DMS153 (cell line): ENCODE results near the gene SSNA1.

ENCODE experiments used
- DNase-seq: peaks from one replicate; lab custom pipeline; 2025; lab: John Stamatoyannopoulos, UW

Gene SSNA1

DNA sequence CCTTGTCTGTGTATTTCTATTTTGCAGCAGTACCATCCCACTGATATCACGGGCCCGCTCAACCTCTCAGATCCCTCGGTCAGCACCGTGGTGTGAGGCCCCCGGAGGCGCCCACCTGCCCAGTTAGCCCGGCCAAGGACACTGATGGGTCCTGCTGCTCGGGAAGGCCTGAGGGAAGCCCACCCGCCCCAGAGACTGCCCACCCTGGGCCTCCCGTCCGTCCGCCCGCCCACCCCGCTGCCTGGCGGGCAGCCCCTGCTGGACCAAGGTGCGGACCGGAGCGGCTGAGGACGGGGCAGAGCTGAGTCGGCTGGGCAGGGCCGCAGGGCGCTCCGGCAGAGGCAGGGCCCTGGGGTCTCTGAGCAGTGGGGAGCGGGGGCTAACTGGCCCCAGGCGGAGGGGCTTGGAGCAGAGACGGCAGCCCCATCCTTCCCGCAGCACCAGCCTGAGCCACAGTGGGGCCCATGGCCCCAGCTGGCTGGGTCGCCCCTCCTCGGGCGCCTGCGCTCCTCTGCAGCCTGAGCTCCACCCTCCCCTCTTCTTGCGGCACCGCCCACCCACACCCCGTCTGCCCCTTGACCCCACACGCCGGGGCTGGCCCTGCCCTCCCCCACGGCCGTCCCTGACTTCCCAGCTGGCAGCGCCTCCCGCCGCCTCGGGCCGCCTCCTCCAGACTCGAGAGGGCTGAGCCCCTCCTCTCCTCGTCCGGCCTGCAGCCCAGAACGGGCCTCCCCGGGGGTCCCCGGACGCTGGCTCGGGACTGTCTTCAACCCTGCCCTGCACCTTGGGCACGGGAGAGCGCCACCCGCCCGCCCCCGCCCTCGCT is 20.5 kb upstream of the SSNA1 start:
- no peak for DNase-seq

DNA sequence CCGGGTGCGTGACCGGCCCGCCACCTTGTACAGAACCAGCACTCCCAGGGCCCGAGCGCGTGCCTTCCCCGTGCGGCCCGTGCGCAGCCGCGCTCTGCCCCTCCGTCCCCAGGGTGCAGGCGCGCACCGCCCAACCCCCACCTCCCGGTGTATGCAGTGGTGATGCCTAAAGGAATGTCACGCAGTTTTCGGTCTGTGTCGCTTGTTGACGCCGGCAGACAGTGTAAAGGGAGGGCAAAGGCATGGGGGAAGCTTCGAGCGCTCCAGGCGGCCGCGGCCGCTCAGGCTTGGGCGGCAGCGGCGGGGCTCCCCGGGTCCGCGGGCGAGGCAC is 19.9 kb upstream of the SSNA1 start:
- no peak for DNase-seq

DNA sequence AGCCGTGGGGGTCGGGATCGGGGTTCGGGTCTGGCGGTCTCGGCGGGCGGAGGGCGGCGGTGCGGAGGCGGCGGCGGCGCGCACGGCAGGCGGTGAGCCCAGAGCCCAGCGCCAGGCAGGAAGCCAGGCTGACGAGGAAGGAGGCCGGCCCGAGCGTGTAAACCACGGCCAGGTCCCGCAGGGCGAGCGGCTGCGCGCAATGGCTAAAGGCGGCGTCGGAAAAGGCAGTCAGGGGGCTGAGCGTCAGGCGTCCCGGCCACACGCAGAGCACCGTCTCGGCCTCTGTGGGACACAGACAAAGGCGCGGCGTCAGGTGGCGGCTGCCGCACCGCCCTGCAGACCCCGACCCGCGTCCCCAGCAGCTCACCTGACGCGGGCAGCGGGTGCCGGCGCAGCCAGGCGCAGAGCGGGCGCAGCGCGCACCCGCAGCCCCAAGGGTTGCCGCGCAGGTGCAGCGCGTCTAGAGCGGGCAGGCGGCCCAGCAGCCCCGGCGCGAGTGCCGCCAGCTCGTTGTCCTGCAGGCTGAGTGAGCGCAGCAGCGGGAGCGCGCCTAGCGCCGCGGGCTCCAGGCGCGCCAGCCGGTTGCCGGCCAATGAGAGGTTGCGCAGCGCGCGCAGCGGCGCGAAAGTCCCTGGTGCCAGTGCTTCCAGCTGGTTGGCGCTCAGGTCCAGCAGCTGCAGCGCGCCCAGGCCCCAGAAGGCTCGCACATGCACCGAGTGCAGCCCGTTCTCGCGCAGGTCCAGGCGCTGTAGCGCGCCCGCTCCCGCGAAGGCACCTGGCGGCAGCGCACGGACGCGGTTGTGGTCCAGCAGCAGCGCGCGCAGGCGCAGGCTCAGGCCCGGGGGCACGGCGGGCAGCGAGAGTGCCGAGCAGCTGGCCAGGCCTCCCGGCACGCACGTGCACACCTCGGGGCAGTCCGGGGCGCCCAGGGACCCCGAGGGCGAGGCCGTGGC is 19.3 kb upstream of the SSNA1 start:
- DNase-seq, result peak; percentile 44

DNA sequence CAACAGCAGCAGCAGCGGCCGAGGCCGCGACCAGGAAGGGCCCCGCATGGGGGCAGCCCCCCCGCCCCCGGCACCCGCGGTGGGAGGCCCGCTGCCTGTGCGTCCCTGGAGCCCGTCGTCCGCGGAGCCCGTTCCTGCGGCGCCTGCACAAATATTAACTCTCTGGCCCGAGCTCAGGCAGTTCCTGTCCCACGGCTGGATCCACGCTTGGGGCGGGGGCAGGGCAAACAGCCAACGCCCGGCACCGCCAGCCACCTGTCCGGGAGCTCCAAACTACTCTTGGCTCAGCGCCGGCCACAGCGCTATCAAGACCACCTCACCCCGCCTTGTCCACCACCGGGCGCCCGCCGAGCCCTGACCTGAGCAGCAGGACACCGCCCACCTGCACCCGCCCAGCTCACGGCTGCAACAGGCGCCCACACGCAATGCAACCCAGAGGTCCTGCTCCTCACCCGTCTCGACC is 18.5 kb upstream of the SSNA1 start, which contains the start of gene LRRC26:
TSS of gene LRRC26 (minus strand) at position 156 of the 463 bp plus-strand sequence. CDS start at position 48, 108 bp downstream.
- no peak for DNase-seq

DNA sequence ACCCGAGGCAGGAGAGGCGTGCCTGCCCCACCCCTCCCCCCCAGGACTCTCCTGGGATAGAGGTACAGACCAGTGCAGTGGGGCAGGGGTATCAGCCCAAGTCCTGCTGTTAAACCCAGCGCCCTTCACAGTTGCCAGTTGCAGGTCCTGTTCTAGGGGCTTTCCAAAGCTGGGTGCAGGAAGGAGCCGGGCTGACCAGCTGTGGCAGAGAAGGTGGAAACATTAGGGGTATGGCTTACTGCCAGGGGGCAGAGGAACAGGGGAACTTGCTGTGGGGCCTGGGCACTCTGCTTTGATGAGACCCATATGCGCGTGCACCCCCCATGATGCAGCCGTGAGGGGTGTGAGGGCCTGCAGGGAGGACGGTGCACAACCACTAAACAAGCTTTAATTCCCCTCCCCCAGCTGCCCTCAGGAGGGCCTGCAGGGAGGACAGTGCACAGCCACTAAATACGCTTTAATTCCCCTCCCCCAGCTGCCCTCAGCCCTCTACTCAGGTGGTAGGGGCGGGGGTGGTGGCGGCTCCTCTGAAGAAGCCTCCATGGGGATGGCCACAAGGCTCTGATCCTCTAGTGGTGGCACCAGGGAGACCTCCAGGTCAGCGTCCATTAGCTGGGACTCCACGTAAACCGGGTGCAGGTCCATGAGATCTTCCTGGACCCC is 17.9 kb upstream of the SSNA1 start:
- no peak for DNase-seq

DNA sequence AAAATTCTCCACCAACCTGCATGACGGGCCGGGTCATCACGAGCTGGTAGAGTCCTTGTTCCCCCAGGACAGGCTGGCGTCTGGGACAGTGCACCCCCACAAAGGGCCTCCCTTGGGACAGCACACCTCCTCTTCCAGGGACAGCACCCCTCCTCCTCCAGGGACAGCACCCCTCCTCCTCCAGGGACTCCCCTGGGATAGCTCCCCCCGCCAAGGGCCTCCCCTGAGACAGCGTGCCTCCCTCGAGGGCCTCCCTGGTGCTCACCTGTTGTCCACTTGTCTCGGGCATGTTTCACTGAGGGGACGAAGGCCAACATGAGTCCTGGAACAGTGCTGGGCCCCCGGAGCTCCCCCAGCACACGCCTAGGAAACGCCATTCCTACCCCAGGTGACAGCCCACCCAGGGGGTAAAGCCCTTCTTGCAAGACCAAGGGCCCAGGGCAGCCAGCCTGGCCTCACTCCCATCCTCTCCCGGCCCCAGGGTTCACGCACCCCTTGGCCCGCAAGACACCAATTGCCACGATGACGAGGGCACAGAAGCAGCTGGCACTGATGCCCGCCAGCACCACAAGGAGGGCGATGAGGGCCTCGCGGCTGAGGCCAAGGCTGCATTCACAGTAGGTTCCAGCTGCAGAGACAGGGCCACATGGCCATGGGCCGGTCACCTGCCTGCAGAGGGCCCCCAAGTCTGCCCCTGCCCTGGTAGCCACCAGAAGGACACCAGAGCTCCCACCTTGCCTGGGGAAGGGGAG is 17.2 kb upstream of the SSNA1 start:
- no peak for DNase-seq

DNA sequence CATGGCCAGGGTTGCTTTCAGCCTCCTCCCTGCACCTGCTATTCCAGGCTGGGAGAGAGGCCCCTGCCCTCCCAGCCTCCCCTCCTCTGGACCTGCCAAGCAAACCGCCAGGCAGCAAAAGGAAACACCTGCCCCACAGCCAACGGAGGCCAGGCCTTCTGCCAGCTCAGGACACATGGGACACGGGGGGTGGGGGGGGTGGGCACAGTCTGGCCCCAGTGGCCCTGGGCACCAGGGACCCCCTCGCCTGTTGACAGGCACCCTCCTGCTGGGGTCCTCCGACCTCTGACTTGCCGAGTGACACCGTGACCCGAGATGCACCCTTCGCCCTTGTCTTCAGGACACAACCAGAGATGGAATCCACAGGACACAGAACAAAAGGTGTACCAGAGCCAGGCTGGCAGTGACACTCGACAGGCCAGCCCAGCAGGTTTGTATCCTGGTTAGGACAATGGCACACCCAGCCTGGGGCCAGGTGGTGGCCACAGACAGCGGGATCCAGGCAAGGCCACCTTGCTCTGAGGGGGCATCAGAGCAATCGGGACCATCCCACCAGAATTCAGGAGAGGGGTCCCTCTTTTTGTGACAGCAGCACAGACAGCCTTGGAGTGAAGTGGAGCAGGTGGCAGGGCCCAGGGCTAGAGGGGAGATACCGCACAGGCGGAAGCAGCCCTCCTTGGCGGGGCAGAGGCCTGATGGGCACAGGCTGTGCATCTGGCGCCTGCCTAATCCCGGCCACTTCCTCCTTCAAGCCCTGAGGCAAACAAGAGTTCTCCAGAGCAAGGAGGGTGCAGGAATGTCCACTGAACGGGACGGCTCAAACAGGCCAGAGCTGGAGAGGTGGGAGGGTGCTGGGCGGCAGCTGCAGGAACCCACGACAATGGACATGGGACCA is 15.3 kb upstream of the SSNA1 start:
- no peak for DNase-seq

DNA sequence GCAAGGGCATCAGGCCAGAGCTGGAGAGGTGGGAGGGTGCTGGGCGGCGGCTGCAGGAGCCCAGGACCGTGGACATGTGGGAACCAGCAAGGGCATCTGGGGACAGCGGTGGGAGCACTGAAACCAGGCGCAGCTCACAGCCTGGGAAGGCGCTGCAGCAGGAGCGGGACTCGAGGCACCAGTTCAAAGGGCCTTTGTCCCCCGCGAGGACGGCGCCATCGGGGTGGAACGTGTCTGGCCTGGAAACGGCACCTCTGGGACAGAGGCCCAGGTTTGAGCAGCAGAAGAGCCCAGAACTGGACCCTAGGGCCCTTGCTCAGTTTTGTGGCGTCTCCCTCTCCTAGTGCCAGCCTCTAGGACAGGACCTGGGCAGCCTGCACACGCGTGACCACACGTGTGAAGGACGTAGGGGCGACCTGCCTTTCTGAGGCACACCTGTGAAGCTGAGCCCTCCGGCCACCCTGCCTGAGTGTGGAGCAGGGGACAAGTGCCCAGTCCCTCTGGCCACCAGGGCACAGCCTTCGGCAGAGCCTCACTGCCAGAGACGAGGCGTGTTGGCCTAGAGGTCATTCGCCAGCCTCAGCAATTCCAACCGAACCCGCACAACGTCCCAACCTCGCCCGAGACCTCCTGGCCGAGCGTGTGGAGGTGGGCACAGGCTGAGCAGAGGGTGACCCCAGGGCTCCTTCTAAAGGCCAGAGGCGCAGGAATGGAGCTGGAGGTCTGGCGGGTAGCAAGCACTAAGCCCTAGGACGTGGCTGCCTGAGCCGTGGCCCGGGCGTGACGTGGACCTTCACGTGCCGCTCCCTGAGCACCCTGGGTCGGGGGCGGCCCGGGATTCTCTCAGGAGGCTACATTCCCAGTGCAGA is 14.4 kb upstream of the SSNA1 start:
- DNase-seq, result no peak

DNA sequence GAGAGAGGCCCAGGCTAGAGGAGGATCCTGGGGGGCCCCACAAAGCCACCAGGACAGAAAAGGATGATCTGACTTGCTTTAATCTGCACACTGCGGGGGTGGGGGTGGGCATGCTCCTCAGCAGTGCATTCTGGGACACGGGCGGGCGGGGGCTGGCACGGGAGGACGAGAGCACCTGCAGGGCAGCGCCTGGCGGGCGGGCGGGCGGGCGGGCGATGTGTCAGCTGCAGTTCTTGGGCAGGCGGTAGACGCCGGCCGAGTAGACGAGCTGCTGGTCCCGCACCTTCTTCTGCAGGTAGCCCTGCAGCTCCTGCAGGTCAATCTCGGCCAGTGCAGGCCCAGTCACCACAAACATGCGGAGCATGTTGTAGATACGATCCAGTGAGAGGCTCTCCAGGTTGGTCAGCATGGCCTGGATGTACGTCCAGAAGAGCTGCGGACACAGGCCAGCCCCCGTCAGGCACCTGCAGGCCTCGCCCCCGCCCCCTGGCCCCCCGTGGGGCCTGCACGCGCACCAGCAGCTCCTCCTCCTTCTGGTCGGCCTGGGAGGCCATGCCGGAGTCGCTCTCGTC is 13.7 kb upstream of the SSNA1 start:
- DNase-seq, result no peak

DNA sequence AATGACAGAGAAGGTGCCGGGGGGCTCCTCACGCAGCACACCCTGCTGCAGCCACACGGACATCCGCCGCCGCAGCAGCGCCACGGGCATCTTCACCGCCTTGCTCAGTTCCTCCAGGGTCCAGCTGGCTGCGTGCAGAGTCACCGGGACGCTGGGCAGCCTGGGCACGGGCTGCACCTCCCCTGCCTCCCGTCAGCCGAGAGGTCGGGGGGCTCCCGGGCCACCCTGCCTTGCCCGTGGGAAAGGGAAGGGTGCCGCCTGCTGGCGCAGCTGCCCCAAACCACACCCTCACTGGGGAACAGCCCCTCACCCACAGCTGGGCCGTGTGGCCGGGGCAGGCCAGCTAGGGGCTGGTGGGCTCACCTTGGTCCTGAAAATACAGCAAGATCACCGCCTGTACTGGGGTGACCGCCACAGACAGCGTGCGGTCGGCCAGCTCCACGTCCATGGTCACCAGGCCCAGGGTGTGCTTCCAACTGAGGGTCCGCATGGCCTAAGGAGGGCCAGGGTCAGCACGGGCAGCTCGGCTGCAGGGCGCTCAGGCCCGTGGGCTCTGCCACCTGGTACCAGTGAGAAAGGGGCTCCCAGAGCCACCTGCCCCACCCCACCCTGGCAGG is 13.0 kb upstream of the SSNA1 start:
- DNase-seq, result no peak

DNA sequence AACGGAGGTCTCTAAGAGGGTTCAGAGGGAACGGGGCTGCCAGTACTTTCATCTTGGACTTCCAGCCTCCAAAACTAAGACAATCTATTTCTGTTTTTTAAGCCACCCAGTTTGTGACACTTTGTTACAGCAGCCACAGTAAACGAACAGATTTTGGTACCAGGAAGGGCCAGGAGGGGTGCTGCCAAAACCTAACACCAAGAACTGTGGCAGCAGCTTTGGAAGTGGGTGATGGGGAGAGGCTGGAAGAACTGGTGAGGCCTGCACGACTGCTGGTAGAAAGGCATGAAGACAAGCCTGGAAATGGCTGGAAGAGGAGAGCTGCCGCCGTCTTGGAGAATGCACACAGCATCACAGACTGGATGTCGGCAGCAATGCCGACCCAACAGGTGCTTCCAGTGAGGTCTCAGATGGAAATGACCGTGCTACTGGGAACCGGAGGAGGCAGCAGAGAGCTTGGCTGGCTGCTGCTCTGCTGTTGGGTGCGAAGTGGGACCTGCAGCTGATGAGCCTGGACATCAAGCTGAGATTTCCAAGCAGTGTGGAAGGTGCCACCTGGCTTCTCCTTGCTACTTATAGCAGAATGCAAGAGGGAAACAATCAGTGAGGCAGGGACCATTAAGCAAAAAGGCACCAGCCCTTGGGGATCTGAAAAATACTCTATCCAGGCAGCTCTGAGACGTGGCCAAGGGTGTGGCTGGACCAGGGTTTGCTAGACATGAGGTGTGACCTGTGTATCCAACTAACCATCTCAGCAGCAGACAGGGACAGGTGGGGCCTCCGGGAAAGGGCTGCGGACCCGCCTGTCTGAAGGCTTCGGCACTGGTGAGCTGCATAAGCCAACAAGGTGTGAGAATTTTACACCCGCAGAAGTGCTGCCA is 11.9 kb upstream of the SSNA1 start:
- DNase-seq, result peak; percentile 16

DNA sequence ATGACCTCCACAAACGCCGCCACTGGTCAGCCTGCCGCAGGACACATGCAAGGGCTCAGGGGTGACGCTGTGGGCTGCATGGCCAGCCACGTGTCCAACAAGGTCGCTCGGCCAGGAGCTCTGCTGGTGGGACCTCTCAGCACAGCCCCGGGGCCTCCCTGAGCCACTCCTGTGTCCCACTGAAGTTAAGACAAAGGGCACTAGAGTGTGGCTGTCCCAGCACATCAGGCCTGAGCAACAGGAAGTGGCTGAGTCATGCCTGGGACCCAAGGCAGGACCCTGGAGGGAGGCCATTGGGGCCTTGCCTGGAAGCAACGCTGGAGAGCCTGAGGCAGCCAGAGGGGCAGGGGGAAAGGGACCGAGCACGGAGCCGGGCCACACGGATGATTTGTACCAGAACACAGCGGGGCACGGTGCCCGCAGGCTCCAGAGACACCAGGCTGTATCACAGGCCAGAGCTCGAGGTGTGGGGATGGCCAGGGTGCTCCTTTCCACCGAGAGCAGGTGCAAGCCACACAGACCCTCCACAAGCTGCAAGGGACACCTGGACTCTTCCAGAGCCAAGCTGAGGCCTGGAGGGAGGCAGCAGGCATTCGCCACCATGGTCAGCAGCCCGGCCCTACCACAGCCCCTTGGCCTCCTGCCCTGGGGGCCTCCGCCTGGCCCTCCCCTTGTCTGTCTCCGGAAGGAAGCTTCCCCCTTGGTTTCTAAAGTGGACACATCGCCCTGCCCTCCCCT is 10.1 kb upstream of the SSNA1 start:
- no peak for DNase-seq

DNA sequence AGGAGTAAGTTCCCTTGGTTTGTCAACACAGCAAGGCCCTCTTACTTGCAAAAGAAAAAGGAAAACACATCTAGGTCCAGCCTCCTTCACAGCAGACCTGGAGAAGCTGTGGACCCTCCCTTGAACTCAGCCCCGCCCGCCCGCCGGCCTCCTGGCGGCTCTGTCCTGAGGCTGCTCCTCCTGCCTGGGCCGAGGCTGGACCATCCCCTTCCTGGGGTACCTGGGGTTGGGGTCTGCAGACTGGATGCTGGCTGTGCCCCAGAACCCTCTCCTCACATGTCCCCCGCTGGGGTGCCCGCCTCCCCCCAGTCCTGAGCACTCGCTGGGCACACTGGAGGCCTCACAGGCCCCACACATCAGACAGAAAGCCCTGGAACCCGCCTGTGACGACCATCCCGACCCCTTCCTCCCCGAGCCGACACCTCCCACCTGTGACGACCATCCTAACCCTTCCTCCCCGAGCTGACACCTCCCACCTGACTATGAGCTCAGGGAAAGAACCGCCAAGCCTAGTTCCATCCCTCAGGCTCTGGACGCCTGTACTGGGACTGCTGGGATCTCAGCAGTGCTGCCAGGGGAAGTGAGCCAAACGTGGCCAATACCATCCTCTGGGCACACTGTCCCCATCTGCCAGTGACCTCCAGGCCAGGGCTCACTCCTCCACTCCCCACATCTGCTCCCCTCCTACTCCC is 9.4 kb upstream of the SSNA1 start:
- no peak for DNase-seq

DNA sequence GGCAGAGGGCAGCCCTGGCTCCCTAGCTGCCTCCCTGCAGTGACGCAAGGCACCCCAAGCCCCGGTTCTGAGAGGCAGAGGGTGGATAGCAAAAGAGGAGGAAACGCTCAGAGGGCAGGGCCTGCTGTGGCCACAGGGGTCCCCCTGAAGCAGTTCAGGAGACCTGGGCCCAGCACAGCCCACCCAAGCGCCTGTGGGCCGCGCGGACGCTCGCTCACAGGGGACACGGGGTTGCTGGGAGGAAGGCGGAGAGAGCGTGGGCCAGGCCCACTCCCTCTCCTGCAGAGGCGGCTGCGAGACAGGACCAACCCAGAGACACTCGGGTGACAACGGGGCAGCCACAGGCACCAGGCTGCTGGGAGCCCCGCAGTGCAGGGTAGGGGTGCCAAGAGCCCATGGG is 8.7 kb upstream of the SSNA1 start:
- DNase-seq, result no peak

DNA sequence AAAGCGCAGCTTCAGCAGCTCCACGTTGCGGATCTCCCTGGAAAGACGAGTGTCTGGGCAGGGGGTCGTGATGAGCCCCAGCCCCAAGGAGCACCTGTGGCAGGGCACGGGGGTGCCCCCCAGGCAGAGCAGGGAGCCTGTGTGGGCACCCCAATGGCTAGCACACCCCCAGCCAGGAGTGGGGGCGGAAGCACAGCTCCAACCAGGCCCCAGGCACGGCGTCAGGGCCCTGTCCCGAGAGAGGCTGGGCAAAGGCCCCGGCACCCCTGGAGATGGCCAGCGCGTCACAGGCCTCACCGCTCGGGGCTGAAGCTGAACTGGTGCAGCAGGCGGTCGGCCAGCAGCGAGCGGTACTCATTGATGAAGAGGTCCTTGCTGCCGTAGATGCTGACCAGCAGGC is 8.0 kb upstream of the SSNA1 start:
- DNase-seq, result no peak

DNA sequence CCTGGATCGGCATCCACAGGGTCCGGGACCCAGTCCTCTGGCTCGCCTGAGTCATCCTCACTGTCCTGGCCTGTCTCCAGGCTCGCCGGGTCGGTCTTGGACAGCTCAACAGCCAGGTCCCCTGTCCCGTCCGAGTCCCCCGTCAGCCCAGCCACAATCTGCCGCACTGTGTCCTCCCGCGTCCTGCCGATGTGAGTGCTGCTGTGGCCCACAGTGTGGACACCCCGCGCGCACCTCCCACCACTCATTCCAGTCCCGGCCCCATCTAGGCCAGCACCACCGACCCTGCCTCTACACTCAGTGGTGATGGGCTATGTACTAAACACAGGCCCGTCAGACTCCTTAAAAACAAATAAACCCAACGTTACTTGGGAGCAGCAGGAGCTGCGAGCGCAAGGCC is 6.8 kb upstream of the SSNA1 start:
- no peak for DNase-seq

DNA sequence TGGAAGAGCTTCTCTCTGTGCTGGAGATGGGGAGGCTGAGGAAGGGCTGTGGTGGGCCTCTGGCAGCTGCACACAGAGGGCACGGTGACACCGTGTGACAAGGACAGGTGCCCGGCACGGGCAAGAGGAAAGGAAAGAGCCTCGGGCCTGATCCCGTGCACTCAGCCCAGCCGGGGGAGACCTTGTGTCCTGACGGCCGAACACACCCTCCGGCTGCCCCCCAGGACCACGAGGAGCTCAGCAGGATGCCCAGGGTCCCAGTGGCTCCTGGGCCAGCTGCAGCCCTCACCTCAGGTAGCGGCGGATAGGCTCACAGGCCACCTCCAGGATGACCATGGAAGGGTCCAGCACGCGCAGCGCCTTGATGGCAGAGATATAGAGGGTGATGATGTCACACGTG is 5.6 kb upstream of the SSNA1 start:
- DNase-seq, result no peak
